ENCODE measurements around the gene LPIN1. TPM values are rescaled to one million over a fixed set of nuclear protein-coding genes. Genes with fewer than 3 reads are reported as not detected.

The LPIN1 gene
- polyA plus RNA-seq, 2 of the 4 experiments (the other 2 are of a cell fraction) = 19.2 to 27.5 TPM

GRCh38 chr2:11781602-11782001 is 35.2 kb downstream of the LPIN1 start:
- CTCF ChIA-PET = interaction anchor here (0.8 to 18.1 kb wide), 11 partner anchors 8 to 1225 kb away, joined by 3 to 700 read pairs (median 20); partner anchors contain the start of gene LPIN1
- 0 out of 3 replicates have a peak, but pooled peaks cover 3% of the 10 kb centered on the region for H3K4me1 ChIP-seq
- no peak for ATAC-seq
- no peak overlapping the region for H3K4me3 ChIP-seq
- TF ChIP-seq JUNB (IDR thresholded peaks at IDR 0.05) (no peak), NPAS2 (CRISPR knock-in tag; IDR thresholded peaks at IDR 0.05; ENCODE audit: borderline replicate concordance) (no peak)
- no peak overlapping the region for H3K27ac ChIP-seq
- POLR2A ChIA-PET = no interaction called here
- no peaks in the 10 kb centered on the region for H3K9me3 ChIP-seq
- FAIRE-seq = no peak
- no peak for DNase-seq (ENCODE audit: low read depth in 1 of 2, low spot score in 1 of 2)
- WGBS (ENCODE audit: missing lambda C conversion rate) = 95% methylated on average over 3 of the region's 3 CpGs
- no peak overlapping the region for H3K4me2 ChIP-seq

GRCh38 chr2:11784280-11784679 is 37.8 kb downstream of the LPIN1 start:
- WGBS (ENCODE audit: missing lambda C conversion rate) = 88% methylated on average over 10 of the region's 10 CpGs
- no peaks in the 10 kb centered on the region for H3K4me1 ChIP-seq
- ChIA-PET CTCF (interaction anchor here (0.7 to 18.1 kb wide), 45 partner anchors 9 to 1223 kb away, joined by 3 to 700 read pairs (median 5); partner anchors contain the start of gene LPIN1), POLR2A (no interaction called here)
- no peak for DNase-seq (ENCODE audit: low read depth in 1 of 2, low spot score in 1 of 2)
- ATAC-seq = peak; percentile 5 to 11; a peak in 2 of 6 replicates
- H3K9me3 ChIP-seq = no peaks in the 10 kb centered on the region
- no peak overlapping the region for H3K4me2 ChIP-seq
- no peak for FAIRE-seq
- no peak for TF ChIP-seq CTCF (IDR thresholded peaks at IDR 0.05)
- no peak for TF ChIP-seq PBX3 (IDR thresholded peaks at IDR 0.05)
- no peak for TF ChIP-seq CHD2 (IDR thresholded peaks at IDR 0.05; ENCODE audit: low read length, partially characterized antibody)
- no peak for TF ChIP-seq ATOH8 (CRISPR knock-in tag; IDR thresholded peaks at IDR 0.05; ENCODE audit: low read depth)
- no peak for TF ChIP-seq FOXS1 (CRISPR knock-in tag; IDR thresholded peaks at IDR 0.05)
- TF ChIP-seq TP53 (CRISPR knock-in tag; IDR thresholded peaks at IDR 0.05) = no peak
- no peak for TF ChIP-seq RAD21 (conservative IDR thresholded peaks at IDR 0.05 in 1 of 2, IDR thresholded peaks at IDR 0.05 in 1 of 2)
- no peak for TF ChIP-seq CBX8 (IDR thresholded peaks at IDR 0.05)
- no peak for TF ChIP-seq KDM5A (IDR thresholded peaks at IDR 0.05)
- no peak for TF ChIP-seq REST (IDR thresholded peaks at IDR 0.05)
- no peak for TF ChIP-seq E2F6 (IDR thresholded peaks at IDR 0.05; ENCODE audit: borderline replicate concordance, low read depth)
- no peak overlapping the region for H3K4me3 ChIP-seq
- no peak overlapping the region for H3K27ac ChIP-seq

Data from A549 (cell line).